ENCODE measurements around the gene MMP24.
A peak's percentile ranks its signal among the peaks of the same experiment; 100 is the strongest.

MMP24 gene

DNA sequence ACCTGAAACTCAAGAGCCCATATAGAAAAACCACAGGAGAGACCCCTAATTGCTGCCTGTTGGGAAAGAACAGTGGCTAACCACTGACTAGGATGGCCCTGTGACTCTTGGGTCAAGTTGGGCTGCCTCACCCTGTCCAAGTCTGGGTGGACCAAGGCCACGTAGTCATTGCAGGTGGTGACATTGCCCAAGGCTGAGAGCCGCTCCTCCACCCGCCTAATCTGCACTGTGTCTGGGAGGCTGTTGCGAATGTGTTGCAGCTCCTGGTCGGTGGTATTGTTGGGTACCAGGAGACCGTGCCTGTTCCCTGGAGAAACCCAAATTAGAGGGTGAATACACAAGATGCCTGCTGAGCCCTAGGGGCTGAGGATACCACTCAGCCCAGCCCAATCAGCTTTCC is 54.0 kb downstream of the MMP24 start:
- no peak for DNase-seq

DNA sequence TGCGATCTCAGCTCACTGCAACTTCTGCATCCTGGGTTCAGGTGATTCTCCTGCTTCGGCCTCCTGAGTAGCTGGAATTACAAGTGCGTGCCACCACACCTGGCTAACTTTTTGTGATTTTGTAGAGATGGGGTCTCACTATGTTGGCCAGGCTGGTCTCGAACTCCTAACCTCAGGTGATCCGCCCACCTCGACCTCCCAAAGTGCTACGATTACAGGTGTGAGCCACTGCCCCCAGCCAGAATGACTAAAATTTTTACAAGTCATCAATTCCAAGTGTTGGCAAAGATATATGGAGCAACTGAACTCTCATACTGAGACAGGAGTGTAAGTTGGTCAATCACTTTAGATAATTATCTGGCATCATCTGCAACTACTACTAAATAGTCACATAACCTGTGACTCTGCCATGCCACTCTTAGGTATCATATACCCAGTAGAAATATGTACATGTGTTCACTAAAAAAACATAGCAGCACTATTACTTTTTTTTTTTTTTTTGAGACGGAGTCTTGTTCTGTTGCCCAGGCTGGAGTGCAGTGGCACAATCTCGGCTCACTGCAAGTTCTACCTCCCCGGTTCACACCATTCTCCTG is 55.1 kb downstream of the MMP24 start:
- no peak for DNase-seq

DNA sequence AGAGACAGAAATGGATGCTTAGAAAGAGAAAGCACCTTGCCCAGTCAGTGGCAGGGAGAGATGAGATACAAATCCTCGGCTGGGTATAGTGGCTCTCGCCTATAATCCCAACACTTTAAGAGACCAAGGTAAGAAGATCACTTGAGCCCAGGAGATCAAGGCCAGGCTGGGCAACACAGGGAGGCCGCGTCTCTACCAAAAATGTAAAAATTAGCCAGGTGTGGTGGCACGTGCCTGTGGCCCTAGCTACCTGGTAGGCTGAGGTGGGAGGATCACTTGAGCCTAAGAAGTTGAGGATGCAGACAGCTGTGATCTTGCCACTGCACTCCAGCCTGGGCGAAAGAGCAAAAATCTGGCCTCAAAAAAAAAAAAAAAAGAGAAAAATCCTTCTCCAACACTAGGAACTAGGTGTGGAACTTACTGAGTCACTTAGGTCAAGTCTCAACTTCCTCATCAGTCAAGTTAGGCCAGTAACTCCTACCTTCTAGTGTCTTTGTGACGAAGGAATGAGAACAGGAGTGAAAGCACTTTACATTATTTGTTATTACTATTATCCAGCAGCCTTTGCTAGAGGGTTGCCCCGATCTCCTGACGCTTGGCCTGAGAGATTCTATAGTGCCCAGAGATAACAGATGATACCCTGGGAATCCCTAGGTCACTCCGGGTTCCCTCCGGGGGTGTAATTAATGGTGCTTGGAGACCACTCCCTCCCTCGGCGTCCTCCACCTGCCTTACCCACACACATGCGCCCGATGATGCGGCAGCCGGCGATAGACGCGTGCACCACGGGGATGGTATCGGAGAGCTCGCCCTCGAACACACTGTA is 57.2 kb downstream of the MMP24 start:
- DNase-seq, result no peak

DNA sequence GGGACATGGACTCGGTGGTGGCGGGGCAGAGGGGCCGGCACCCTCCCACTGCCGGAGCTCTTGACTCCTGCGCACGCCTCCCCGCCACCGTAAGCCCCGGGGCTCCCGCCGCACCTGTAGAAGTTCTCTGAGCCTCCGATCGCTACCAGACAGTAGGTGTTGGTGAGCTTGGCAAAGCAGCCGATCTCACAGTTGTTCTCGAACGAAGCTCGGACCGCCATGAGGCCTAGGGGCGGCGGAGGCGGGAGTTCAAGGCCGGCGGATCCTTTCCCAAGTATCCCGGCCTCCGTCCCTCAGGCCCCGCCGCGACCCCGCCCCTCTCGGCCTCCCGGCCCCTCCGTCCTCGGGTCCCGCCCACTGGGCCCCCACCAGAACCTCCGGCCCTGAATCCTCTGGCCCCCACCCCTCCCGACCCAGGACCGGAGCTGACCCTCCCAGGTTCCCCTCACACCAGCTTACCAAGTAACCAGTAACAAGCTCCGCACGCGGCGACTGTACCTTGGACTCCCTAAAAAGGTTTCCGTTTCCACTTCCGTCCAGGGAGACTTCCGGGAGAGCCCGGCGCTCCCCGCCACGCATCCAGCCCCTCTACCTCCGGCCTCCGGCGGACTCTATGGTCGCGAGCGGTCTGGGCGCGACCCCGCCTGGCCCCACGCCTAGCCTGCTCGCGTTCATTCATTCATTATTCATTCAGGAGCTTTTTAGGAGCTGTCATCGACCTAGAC is 57.9 kb downstream of the MMP24 start, which contains the start of gene EIF6:
TSS of gene EIF6 (minus strand) at position 506 of the 725 bp plus-strand sequence. CDS start at position 221, 285 bp downstream.
- DNase-seq, result peak; percentile 80

DNA sequence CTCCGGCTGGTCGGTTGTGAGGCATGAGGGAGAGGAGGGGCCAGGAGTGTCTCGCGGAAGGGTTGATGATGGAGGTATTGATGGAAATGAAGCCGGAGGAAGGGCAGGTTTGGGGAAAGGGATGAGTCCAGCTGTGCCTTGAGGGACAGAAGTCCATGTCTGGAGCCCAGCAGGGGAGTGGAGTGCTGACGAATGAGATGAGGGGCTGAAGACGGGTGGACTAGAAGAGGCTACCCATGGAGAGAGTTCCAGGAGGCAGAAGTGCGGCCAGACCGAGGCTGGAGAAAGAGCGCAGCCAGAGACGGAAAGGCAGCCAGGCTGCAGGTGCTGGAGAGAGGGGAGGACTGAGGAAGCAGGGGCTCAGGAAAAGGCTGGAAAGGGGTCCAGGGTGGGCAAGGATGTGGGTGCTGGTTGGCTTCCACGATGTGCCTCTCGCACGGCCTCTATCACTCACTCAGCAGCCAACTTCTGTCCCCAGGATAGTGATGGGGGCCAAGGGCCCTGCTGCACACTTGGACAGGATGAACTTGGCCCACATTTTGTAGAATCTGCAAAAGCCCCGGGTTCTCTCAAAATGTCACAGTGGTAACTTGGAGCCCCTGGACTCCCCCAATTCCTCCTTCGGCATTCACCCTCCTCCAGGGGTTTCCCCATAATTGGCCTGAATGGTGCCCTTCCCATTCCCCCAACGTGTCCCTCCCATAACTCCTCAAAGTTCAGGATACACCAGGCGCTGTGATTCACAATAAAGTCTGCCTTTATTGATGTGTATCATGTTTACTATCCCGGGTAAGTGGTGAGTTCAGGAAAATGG is 58.7 kb downstream of the MMP24 start:
- DNase-seq, result no peak

DNA sequence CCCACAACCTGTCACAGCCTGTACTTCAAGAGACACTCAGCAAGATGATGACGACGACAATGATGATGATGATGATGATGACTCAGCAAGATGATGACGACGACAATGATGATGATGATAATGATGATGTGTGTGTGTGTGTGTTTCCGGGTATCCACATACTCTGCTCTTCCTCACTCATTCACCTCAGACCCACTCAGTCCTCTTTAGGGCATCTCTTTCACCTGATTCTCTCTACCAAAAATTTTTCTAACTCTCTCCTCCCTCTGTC is 59.3 kb downstream of the MMP24 start:
- no peak for DNase-seq

DNA sequence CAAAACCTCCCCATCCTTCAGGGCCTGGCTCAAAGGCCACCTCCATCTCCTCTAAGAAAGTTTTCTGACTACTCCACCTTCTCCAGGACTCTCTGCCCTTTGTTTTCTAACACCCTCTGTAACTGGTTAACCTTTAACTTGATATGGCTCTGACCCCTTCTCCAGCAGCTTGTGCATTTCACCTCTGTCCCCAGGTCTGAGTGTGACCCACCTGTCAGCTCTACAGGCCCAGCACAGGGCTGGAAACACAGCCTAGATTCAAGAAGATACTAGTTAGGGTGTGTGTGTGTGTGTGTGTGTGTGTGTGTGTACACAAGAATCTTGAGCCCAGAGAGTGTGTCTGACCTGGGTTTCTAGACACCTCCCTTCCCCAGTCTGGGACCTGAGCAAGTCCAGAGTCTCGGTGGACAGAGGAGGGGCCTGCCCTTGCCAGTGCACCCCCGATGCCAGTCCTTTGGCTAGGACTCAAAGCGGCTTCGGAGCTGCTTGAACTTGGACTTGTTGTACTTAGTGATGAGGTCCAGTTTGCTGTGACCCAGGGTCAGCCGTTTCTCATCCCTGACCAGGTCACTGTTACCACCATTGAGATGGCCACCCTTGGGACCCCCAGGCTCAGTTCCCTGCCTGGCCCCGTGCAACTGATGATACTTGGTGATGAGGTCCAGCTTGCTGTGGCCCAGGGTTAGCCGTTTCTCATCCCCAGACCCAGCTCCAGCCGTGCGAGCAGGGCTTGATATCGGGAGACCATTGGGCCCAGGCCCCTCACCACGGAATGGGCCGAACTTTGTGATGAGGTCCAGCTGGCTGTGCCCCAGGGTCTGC is 59.8 kb downstream of the MMP24 start:
- DNase-seq, result no peak

DNA sequence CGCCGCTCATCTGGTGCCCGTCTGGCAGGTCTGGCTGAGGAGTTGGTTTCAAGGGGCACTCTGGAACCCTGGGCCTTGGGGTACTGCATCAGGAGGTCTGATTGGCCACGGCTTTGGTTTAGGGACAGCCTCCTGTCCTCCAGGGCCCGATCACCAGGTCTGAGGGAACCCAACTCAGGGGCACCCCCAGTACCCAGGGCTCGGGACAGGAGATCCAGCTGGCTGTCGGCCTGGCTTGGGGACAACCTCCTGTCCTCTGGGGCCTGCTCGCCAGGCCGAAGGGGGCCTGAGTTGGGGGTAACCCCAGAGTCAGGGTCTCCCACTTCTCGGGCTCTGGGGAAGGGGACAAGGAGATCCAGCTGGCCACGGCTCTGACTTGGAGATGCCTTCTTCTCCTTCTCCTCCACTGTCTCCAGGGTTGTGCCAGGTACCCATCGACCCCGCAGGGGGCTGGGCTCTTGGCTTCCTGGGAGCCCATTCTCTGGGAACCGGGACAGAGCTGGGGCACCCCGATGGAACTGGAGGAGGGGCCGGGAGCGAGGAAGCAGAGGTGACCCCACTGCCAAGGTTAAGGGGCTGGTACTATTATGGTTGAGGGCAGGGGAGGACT is 60.5 kb downstream of the MMP24 start:
- no peak for DNase-seq

DNA sequence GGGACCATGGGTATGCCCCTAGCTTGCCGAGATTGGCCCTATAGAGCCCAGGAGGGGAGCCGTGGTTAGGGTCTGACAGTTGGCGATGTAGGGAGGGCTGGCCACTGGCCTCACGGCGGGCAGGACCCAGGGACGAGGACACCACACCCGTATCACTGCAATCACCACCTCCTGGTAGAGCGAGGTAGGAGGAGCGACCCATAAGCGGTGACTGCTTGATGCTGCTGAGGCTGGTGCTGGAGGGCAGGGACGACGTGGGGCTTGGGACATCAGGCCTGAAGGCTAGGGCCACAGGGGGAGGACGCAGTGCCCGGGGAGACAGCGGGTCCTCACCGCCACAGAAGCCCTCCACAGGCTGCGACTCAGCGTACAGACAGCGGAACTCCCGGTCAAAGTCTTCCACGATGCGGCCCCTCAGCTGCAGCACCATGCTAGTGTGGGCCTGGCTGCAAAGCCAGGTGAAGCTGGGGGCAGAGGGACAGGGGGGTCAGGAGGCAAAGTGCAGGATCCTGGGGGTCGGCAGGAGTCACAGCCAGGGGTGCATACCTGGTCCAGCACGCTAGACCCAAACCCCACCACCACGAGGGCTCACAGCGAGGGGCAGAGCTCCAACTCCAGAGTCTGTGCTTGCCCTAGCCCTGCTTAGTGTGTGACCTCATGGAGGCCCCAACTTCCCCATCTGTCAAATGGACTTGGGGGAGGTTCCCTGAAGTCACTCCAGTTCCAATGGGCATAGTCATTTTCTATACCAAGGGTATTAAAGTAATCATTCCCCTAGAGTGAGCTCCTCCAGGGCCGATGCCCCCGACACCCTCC is 61.2 kb downstream of the MMP24 start:
- DNase-seq, result no peak

DNA sequence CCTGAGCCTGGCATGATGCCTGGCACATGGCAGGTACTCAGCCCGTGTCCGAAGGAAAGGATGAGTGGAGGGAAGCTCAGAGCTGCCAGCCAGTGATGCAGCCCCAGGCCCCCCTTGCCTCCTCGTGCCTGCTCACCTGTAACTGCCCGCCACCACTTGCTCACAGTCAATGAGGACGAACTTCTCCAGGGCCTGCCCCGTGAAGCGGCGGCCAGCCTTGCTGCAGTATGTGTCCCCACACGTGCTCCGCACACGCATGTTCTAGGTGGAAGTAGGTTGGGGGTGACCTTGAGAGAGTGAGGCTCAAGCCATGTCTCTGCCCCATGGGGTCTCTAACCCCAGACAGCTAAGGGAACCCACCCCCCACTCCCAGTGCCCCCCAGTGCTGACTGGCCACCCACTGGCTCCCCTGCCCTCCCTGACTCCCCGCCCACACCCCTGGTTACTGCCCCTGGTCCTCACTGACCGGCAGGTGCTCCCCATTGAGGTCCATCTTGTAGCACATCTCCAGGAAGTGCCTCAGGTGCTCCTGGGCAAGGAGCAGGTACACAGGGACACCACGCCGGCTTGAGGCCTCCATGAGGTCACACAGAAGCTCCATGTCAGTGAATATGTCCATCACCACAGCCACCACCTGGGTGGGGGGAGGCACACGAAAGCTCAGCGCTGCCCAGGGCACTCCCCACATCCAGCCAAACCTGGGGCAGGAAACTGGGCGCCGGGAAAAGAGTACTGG is 62.0 kb downstream of the MMP24 start:
- no peak for DNase-seq

DNA sequence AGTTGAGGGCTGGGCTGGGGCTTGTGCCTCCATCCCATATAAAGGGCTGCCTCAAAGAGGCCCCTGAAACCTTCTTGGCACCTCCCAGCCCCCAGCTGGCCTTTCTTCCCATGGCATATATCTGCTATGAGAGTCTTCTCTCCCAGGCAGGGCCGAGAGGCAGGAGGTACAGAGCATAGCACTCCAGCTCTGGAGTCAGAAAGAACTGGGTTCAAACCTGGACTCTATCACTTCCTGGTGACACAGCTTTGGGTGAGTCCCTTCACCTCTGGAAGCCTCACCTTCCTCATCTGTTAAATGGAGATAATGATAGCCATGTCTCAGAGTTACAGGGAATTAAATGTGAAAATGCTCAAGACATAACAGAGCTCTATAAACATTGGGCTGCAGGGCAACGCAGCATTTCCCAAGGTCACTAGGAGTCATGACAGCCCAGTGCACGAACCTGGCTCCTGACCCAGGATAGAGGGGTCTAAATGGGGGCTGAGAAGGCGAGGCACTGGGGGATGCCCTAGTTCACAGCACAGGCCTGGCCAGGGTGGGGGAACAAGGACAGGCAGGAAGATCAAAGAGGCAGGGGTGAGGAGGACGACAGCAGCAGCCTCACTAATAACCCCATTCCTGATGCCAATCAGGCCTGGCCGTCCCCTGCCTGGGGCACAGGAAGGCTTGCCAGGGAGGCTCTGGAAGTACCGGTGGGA is 63.8 kb downstream of the MMP24 start:
- DNase-seq, result no peak

DNA sequence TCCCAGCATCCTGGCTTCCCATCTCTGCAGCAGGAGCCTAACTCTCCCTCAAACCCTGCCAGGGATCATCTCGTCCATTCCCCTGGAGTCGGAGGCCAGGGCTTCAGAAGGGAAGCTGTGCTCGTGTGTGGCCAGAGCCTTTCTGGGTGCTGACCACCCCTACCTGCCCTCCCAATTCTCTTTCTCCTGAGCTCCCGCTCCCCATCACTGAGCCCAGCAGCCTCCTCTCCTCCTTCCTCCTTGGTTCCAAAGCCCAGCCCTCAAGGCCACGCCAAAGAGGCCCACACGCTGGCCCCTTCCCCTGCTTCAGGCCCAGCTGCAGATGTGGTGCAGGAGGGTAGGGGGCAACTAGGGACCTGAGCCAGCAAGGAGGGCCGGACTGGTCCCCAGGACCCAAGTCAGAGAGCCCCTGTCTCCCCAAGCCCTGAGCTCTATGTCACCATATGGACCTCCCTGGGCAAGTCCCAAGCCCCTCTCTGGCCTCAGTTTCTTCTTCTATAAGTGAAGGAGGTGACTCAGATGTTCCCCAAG is 64.5 kb downstream of the MMP24 start:
- no peak for DNase-seq

DNA sequence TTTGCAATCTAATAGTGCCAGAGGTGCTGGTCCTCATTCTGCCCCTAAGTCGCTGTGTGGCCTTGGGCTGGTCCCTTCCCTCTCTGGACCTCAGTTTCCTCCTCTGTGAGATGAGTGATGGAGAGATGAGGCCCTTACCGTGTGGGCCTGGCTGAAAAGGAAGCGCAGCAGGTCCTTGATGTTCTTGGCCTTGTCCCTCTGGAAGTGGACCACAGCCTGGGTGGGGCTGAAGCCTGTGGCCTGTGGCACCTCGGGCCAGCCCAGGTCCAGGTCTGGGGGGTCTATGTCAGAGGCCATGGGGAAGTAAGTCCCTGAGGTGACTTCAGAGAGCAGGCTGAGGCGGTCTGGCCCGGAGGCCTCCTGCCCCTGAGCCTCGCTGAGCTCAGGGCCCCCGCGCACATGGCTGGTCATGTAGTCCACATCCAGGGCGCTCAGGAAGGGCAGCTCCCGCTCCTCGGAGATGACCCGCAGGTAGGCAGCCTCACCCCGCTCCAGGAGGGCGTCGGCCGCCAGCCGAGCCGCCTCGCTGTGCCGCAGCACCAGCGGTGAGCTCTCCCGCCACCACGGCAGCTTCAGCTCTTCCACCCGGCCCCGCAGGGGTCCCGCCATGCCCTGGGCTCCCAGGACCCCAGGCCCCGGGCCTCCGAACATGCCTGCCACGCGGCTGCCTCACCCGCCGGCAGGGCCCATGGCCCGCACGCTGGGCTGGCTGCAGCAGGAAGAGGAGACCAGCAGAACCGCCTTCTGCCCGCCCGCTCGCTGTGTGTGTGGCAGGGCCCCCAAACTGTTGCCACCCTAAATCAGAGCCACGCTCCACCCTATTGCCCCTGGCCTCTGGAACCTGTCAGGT is 65.4 kb downstream of the MMP24 start, which contains the start of gene FAM83C:
TSS of gene FAM83C (minus strand) at position 772 of the 850 bp plus-strand sequence. CDS start at position 651, 121 bp downstream.
- DNase-seq, result no peak

DNA sequence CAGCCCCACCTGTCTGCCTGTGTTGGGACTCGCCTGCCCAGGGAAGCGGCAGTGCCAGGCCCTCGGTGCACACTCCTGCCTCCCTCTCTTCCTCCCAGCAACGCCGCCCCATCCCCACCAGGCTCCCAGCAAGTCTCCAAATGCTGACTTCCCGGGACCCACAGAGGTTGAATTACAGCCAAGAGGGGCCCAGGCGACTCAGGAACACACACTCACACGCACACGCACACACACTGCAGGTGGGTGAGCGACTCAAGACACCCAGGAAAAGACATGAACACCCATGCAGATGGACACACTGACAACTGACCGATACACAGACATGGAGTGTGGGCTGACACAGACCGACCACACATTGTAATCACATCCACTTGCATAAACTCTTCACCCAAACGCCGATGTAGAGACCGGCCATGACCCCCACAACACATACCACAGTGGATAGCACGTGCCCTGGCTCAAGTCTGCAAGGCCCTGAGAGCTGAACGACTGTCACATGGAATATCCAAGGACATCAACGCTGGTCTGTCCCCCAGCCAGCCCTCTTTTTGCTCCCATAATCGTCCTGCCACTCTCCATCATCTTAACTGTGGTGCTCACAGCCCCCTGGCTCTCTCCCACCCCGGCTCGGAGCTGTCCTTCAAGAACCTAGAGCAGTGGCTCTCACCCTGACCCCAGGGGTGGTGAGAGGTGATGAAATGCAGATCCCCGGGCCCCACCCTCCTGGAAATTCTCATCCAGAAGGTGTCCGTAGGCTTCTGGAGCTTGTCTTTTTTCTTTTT is 66.2 kb downstream of the MMP24 start:
- no peak for DNase-seq

DNA sequence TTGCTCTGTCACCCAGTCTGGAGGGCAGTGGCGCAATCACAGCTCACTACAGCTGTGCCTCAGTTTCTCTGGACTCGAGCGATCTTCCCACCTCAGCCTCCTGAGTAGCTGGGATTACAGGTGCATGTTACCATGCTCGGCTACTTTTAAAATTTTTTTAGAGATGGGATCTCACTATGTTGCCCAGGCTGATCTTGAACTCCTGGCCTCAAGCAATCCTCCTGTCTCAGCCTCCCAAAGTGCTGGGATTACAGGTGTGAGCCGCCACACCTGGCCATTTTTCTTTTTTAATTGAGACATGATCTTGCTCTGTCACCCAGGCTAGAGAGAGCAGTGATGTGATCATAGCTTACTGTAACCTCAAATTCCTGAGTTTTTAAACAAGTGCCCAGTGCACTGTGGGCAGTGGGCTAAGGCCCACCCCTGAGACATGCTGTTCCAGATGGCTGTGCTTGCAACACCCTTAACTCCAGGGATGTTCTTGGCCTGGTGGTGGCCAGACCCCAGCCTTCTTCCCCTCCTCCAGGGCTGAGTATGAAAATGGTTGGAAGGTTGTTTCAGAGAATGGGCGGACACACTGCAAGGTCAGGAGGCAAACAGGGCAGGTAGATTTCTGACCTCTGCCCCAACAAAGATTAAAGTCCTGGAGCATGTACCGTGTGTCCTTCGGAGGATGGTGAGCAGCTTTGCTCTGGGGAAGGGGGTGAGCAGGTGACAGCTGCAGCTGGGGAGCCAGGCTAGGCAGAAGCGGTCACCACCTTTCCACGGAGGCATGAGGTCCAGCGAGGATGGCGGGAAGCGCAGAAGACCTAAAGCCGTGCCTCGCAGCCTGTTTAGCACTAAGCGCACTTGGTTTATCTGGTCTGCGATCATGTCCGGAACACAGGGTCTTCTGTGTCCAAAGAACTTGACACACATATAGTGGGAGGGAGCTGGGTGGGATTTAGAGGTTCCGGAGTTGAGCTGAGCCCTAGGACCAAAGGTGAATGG is 67.1 kb downstream of the MMP24 start:
- no peak for DNase-seq

DNA sequence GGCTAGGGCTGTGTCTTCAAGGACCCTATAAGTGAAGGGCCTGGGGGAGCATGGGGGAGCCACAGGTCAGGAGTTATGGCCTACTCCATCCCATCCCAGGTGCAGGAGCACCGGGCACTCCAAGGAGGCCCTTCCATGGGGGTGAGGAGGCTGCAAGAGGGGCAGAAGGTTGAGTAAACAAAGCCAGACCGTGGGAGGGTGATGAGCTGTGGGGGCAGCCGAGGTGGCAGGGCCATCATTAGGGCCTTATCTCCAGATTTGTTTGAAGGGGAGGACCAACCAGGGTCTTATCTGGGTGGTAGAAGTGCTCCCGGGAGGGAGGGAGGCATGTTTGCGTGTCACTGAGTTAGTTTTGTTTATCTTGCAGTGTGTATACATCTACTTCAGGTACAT is 67.8 kb downstream of the MMP24 start:
- DNase-seq, result no peak

Measured in CD4-positive, alpha-beta T cell treated with Interleukin-17A for 4 hours (primary cell).